Endothelial cell of umbilical vein (primary cell): ENCODE measurements around the gene FAM217A. TPM values are rescaled to one million over a fixed set of nuclear protein-coding genes. Genes with fewer than 3 reads are reported as not detected.

Experiments
- BruUV-seq: library from RNA; stranded (reverse); fragments of 400-500 nt; replicated peaks from 2 replicates; lab custom pipeline; 2021; lab: Mats Ljungman, UMichigan
- CTCF ChIA-PET: fragments of 300-600, 350-600 bp; sonication (Branson Sonifier 250); formaldehyde crosslinking; loops from one replicate; lab custom pipeline; 2021; ENCODE audit warnings: antibody characterized with exemption, inconsistent platforms; lab: Charles Lee
- POLR2A ChIA-PET: fragments of 300-600, 350-600 bp; sonication (Branson Sonifier 250); formaldehyde crosslinking; loops from one replicate; lab custom pipeline; 2021; ENCODE audit warnings: antibody characterized with exemption, inconsistent platforms; lab: Charles Lee
- DNase-seq: peaks from one replicate; pipeline ENCODE4 v3.0.0-alpha.2; 2011; ENCODE audit warnings: low read depth, low spot score
- FAIRE-seq: peaks from 2 replicates; lab custom pipeline; 2011; peaks lifted over from hg19 to GRCh38; lab: Jason Lieb, UNC
- H2AFZ ChIP-seq: 2 replicates; pipeline ENCODE4 v1.6.0; 2012; ENCODE audit warnings: low read depth, low read length, control low read depth, inconsistent platforms
- H3K27ac ChIP-seq: 2 replicates; pipeline ENCODE4 v1.5.1; 2011; ENCODE audit warnings: low read depth, mild to moderate bottlenecking, control low read depth, low read length, moderate library complexity; ENCODE audit not compliant: insufficient read depth
- H3K27me3 ChIP-seq, 2 experiments: 2 replicates each; pipeline versions ENCODE4 v1.6.0 to v1.6.1; 2011; ENCODE audit warnings: low read length in 2 of 2, mixed read lengths in 1 of 2; ENCODE audit not compliant: control insufficient read depth in 2 of 2, insufficient read depth in 2 of 2
- H3K36me3 ChIP-seq, 2 experiments: 2 replicates in 1 of 2; 3 replicates in 1 of 2; pipeline ENCODE4 v1.5.1; 2011; ENCODE audit warnings: low read length in 2 of 2, mild to moderate bottlenecking in 1 of 2, moderate library complexity in 1 of 2; ENCODE audit not compliant: control insufficient read depth in 2 of 2, insufficient read depth in 2 of 2; ENCODE audit errors: extremely low read depth in 1 of 2
- H3K4me1 ChIP-seq: 3 replicates; pipeline ENCODE4 v1.5.1; 2011; ENCODE audit warnings: mild to moderate bottlenecking, low read length; ENCODE audit not compliant: control insufficient read depth, insufficient read depth; ENCODE audit errors: extremely low read depth
- H3K4me2 ChIP-seq: 2 replicates; pipeline ENCODE4 v1.6.1; 2011; ENCODE audit warnings: low read length, control low read depth, mixed read lengths; ENCODE audit not compliant: insufficient read depth
- H3K4me3 ChIP-seq, 3 experiments: fragments of 200-600 bp in 1 of 3; sonication (generic), shearing (Covaris generic) in 1 of 3; replicated peaks in 1 of 3; 2 replicates each; pipeline ENCODE4 v1.5.1; 2011 to 2016; ENCODE audit warnings: control low read depth in 3 of 3, low read length in 3 of 3, mild to moderate bottlenecking in 2 of 3, inconsistent platforms in 1 of 3, low read depth in 1 of 3, moderate library complexity in 1 of 3; ENCODE audit not compliant: insufficient read depth in 1 of 3
- H3K79me2 ChIP-seq: 2 replicates; pipeline ENCODE4 v1.6.0; 2012; ENCODE audit warnings: low read length, inconsistent platforms; ENCODE audit not compliant: control insufficient read depth, insufficient read depth
- H3K9ac ChIP-seq: replicated peaks from 2 replicates; pipeline ENCODE3; 2011; ENCODE audit warnings: low read length, control low read depth; ENCODE audit not compliant: insufficient read depth; ENCODE audit errors: extremely low read depth
- H3K9me1 ChIP-seq: replicated peaks from 3 replicates; pipeline ENCODE4 v1.6.0; 2011; ENCODE audit warnings: mild to moderate bottlenecking, low read length; ENCODE audit not compliant: control insufficient read depth, insufficient read depth; ENCODE audit errors: extremely low read depth
- H3K9me3 ChIP-seq: replicated peaks from 2 replicates; pipeline ENCODE4 v1.5.1; 2012; ENCODE audit warnings: low read length, inconsistent platforms; ENCODE audit not compliant: control insufficient read depth, insufficient read depth
- H4K20me1 ChIP-seq: replicated peaks from 2 replicates; pipeline ENCODE3; 2011; ENCODE audit warnings: mild to moderate bottlenecking, low read length; ENCODE audit not compliant: control insufficient read depth, insufficient read depth; ENCODE audit errors: extremely low read depth
- CTCF ChIP-seq, 2 donors: IDR thresholded peaks; 1 replicate in 1 of 2; 2 replicates in 1 of 2; pipeline ENCODE4 v1.5.1; 2011; ENCODE audit warnings: low read length in 2 of 2, mild to moderate bottlenecking in 2 of 2, moderate library complexity in 2 of 2, control low read depth in 1 of 2, inconsistent platforms in 1 of 2, low read depth in 1 of 2; ENCODE audit not compliant: insufficient read depth in 1 of 2; ENCODE audit errors: extremely low read depth in 1 of 2
- EZH2 ChIP-seq: IDR thresholded peaks from 2 replicates; pipeline ENCODE4 v1.6.1; 2012; ENCODE audit warnings: borderline replicate concordance, low read depth, mild to moderate bottlenecking, moderate library complexity, low read length, inconsistent platforms; ENCODE audit not compliant: severe bottlenecking
- FOS ChIP-seq: IDR thresholded peaks from 2 replicates; pipeline ENCODE4 v1.6.1; 2011; ENCODE audit warnings: mild to moderate bottlenecking, low read length, moderate library complexity, borderline replicate concordance; ENCODE audit not compliant: insufficient read depth
- GATA2 ChIP-seq: IDR thresholded peaks from 2 replicates; pipeline ENCODE4 v1.7.0; 2011; ENCODE audit warnings: low read depth, mild to moderate bottlenecking, moderate library complexity, mixed read lengths, low read length; ENCODE audit not compliant: insufficient read length, insufficient read depth
- JUN ChIP-seq: IDR thresholded peaks from 2 replicates; pipeline ENCODE4 v1.6.1; 2011; ENCODE audit warnings: borderline replicate concordance, low read depth; ENCODE audit not compliant: insufficient read length, insufficient read depth
- MAX ChIP-seq: IDR thresholded peaks from 2 replicates; pipeline ENCODE4 v1.6.1; 2011; ENCODE audit not compliant: insufficient read depth, insufficient read length
- MYC ChIP-seq: IDR thresholded peaks from one replicate; pipeline ENCODE4 v1.6.1; 2011; ENCODE audit warnings: mild to moderate bottlenecking, low read depth, low read length
- POLR2A ChIP-seq: IDR thresholded peaks from 2 replicates; pipeline ENCODE4 v1.6.1; 2012; ENCODE audit warnings: low read depth, mild to moderate bottlenecking, control low read depth, low read length
- POLR2AphosphoS5 ChIP-seq: IDR thresholded peaks from 2 replicates; pipeline ENCODE4 v1.6.1; 2012; ENCODE audit warnings: low read depth, mild to moderate bottlenecking, control low read depth, low read length, moderate library complexity; ENCODE audit not compliant: insufficient read depth
- dilution Hi-C: fragments of 300-500 bp; cut with MboI; formaldehyde crosslinking; loops from one replicate; pipeline ENCODE4 v1.15.0; 2019; ENCODE audit warnings: low sequenced_read_pairs; ENCODE audit not compliant: extremely low pct_ligation_motif_present
- intact Hi-C: fragments of 100-400 bp; cut with micrococcal nuclease; formaldehyde crosslinking; loops from one replicate; pipeline ENCODE4 v1.10.0; 2022
- polyA plus RNA-seq, 4 experiments: library from polyadenylated mRNA; depleted of rRNA in 3 of 4; stranded (reverse) in 3 of 4; unstranded in 1 of 4; fragments of >200 nt; gene quantifications; 2 replicates each; pipeline versions ENCODE4 v1.2.1 to v1.2.3, GENCODE V29; 2011 to 2012; ENCODE audit warnings: missing spikeins in 1 of 4
- total RNA-seq: library from RNA; stranded (reverse); gene quantifications from 2 replicates; pipeline ENCODE4 v1.2.3, GENCODE V29; 2021

The FAM217A gene
- total and polyA plus RNA-seq, 2 donors (not counting 3 experiments of a cell fraction or from before 2014, with no cell fraction given) = not detected

GRCh38 chr6:4103929-4104328 lies 25.0 kb upstream of the FAM217A start:
- H4K20me1 ChIP-seq = no peaks in the 10 kb centered on the region
- no TSS peak for BruUV-seq
- intact Hi-C loops (loop anchor here (10.0 kb wide), 1 partner anchor 51 kb away; no protein-coding TSS in a partner anchor), dilution Hi-C loops (no loop called here)
- H3K27ac ChIP-seq = no peak overlapping the region
- no peak overlapping the region for H3K9ac ChIP-seq
- H3K4me3 ChIP-seq = no peak overlapping the region
- no peak overlapping the region for H3K4me2 ChIP-seq
- POLR2A ChIA-PET = no interaction called here
- no peaks in the 10 kb centered on the region for H3K9me1 ChIP-seq
- no peak for TF ChIP-seq FOS
- no peak for TF ChIP-seq JUN
- no peak for TF ChIP-seq EZH2
- no peak for TF ChIP-seq MYC
- no peak for TF ChIP-seq POLR2AphosphoS5
- no peak for TF ChIP-seq CTCF (IDR thresholded peaks at IDR 0.05; ENCODE audit: extremely low read depth in 1 of 2, insufficient read depth in 1 of 2, low read depth in 1 of 2, low read length in 2 of 2)
- TF ChIP-seq MAX = no peak
- TF ChIP-seq POLR2A = no peak
- TF ChIP-seq GATA2 = no peak
- no peak for FAIRE-seq
- no peaks in the 10 kb centered on the region for H3K79me2 ChIP-seq
- no peak for DNase-seq
- CTCF ChIA-PET = interaction anchor here (0.5 to 0.7 kb wide), 2 partner anchors 33 to 42 kb away, joined by 3 read pairs; no protein-coding TSS in a partner anchor
- no peaks in the 10 kb centered on the region for H3K9me3 ChIP-seq
- no peak overlapping the region for H2AFZ ChIP-seq
- H3K27me3 ChIP-seq = no peaks in the 10 kb centered on the region
- no peaks in the 10 kb centered on the region for H3K36me3 ChIP-seq
- H3K4me1 ChIP-seq = no peaks in the 10 kb centered on the region
